Astrocyte of the cerebellum (primary cell): ENCODE data around the gene MBP.
A peak's percentile ranks its signal among the peaks of the same experiment; 100 is the strongest.

Experiments
- DNase-seq: peaks from one replicate; pipeline ENCODE4 v3.0.0-alpha.2; 2011; ENCODE audit warnings: low read depth
- H3K4me3 ChIP-seq: 2 replicates; pipeline ENCODE4 v1.5.1; 2011; ENCODE audit warnings: mild to moderate bottlenecking, low read depth, low read length, moderate library complexity
- CTCF ChIP-seq: IDR thresholded peaks from 2 replicates; pipeline ENCODE4 v1.5.1; 2012; ENCODE audit warnings: low read length, low read depth, moderate library complexity, mild to moderate bottlenecking; ENCODE audit errors: missing control alignments
- in situ Hi-C: cut with HindIII; loops from 2 replicates; pipeline ENCODE4 v1.10.0; 2017; ENCODE audit warnings: low sequenced_read_pairs

Gene MBP

GRCh38 chr18:77031662-77032061, 100.9 kb downstream of the MBP start:
- H3K4me3 ChIP-seq = no peak overlapping the region
- DNase-seq = no peak
- TF ChIP-seq CTCF = no peak
- in situ Hi-C loops = no loop called here

- no peak overlapping the region for H3K4me3 ChIP-seq
- DNase-seq = no peak
- no peak for TF ChIP-seq CTCF
- in situ Hi-C loops = no loop called here
Observed at GRCh38 chr18:77030201-77030600, 102.4 kb downstream of the MBP start.

- no peak for TF ChIP-seq CTCF
- in situ Hi-C loops = no loop called here
- H3K4me3 ChIP-seq = no peak overlapping the region
- DNase-seq = no peak
Observed at GRCh38 chr18:77025831-77026363, 106.7 kb downstream of the MBP start.

- no peak for TF ChIP-seq CTCF
- no peak overlapping the region for H3K4me3 ChIP-seq
- in situ Hi-C loops = no loop called here
- no peak for DNase-seq
Observed at GRCh38 chr18:77025123-77025522, 107.5 kb downstream of the MBP start.

- TF ChIP-seq CTCF = no peak
- in situ Hi-C loops = no loop called here
- H3K4me3 ChIP-seq = no peak overlapping the region
- no peak for DNase-seq
Observed at GRCh38 chr18:77024476-77024875, 108.1 kb downstream of the MBP start.

- H3K4me3 ChIP-seq = no peak overlapping the region
- DNase-seq = peak; percentile 2
- no peak for TF ChIP-seq CTCF
- in situ Hi-C loops = no loop called here
Observed at GRCh38 chr18:77023102-77023782, 109.3 kb downstream of the MBP start.

GRCh38 chr18:77022556-77022955, 110.0 kb downstream of the MBP start:
- no peak for DNase-seq
- in situ Hi-C loops = no loop called here
- H3K4me3 ChIP-seq = no peak overlapping the region
- TF ChIP-seq CTCF = no peak
